GM12873 (cell line): Measurements from ENCODE around the gene PDLIM4.

Experiments
- CTCF ChIP-seq: IDR thresholded peaks from 2 replicates; pipeline ENCODE4 v1.5.1; 2012; ENCODE audit warnings: low read depth, mild to moderate bottlenecking, moderate library complexity, low read length, control low read depth; ENCODE audit not compliant: insufficient read depth; ENCODE audit errors: missing control alignments

Gene PDLIM4

GRCh38 chr5:132271251-132272246 lies 14.1 kb downstream of the PDLIM4 start:
- TF ChIP-seq CTCF = peak; percentile 4

DNA sequence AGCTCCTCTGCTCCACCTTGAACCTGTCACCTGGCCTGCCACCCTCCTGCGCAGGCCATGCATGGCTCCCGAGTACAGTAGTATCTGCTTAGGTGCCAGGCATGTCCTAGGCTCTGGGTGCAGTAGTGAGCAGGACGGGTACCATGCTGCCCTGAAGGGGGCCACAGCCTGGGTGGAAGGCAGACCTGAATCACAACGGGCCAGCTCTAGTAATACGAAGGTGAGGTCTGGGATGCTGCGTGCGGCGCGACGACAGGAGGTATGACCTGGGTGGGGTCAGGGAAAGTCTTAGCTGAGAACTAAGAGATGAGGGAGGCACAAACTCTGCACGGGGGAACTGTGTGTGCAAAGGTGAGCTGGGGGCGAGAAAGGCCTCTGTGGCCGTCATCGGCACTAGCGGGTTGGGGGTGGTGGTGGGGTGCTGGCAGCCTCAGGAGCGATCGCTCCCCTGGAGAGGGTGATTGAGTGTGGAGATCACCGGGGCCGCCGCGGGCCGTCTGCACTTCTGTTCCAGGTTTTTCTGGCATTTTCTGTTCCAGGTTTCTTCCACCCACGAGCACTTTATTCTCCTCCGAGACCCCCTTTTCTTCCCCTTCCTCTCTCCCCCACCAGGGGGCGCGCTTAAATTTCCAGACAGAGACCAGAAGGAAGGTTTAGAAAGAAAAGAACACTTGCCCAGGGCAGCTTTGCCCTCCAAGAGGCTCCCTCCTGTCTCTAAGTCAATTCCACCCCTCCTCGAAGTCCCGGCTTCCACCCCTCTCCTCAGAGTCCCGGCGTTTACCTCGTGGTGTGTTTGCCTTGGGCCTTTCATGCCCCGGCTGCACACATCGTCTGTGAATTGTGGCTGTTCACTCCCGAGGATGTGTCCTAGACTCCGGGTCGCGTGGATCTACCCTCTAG lies 15.1 kb downstream of the PDLIM4 start:
- TF ChIP-seq CTCF = peak; percentile 75

DNA sequence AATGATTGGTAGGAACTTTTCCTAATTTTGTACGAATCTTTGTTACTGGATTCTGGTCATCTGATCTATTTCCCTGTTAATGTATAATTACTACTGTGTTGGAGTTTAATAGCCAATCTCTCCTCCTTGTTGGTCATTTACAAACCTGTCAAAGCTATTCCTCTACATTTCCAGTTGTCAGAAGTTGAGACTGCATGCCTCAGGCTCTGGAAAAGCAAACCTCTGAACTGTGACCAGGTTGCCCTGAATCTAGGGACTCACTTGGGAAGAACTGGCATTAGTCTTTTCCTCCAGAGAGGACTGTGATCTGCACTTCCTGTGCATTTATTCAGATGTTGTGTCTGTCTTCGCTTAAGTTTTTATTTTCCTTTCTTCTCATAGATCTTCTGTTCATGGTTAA lies 16.1 kb downstream of the PDLIM4 start:
- TF ChIP-seq CTCF = no peak

- no peak for TF ChIP-seq CTCF
Measured at GRCh38 chr5:132274050-132274792, 16.7 kb downstream of the PDLIM4 start.

GRCh38 chr5:132275367-132276220 lies 18.1 kb downstream of the PDLIM4 start:
- TF ChIP-seq CTCF = no peak

- TF ChIP-seq CTCF = no peak
Measured at GRCh38 chr5:132277256-132277655, 19.8 kb downstream of the PDLIM4 start.
